Duodenal mucosa (tissue), 2 donors: ENCODE results near the gene EEF2.
"Not testable (repeated sequence)": the region's sequence is repeated elsewhere in the genome, so short reads cannot be mapped to it uniquely, and the experiment has no call there.

Experiments
- H3K27ac ChIP-seq: one replicate; pipeline ENCODE4 v1.7.0; 2013; ENCODE audit warnings: low read depth, low read length
- H3K27me3 ChIP-seq, 2 donors: one replicate each; pipeline ENCODE4 v1.7.0; 2013; ENCODE audit warnings: low read length in 2 of 2, control low read depth in 1 of 2; ENCODE audit not compliant: insufficient read depth in 2 of 2, control insufficient read depth in 1 of 2
- H3K36me3 ChIP-seq, 2 donors: one replicate each; pipeline ENCODE4 v1.7.0; 2013; ENCODE audit warnings: low read length in 2 of 2, control low read depth in 1 of 2; ENCODE audit not compliant: insufficient read depth in 2 of 2, control insufficient read depth in 1 of 2
- H3K4me1 ChIP-seq, 2 donors: one replicate each; pipeline ENCODE4 v1.7.0; 2013; ENCODE audit warnings: low read length in 2 of 2, control low read depth in 1 of 2; ENCODE audit not compliant: insufficient read depth in 2 of 2, control insufficient read depth in 1 of 2
- H3K4me3 ChIP-seq, 2 donors: one replicate each; pipeline ENCODE4 v1.7.0; 2013; ENCODE audit warnings: low read length in 2 of 2, low read depth in 1 of 2
- H3K9ac ChIP-seq, 2 donors: one replicate each; pipeline ENCODE4 v1.7.0; 2013; ENCODE audit warnings: low read length in 2 of 2, low read depth in 1 of 2
- H3K9me3 ChIP-seq, 2 donors: one replicate each; pipeline ENCODE4 v1.7.0; 2013; ENCODE audit warnings: low read length in 2 of 2, control low read depth in 1 of 2; ENCODE audit not compliant: control insufficient read depth in 1 of 2

The EEF2 gene

DNA sequence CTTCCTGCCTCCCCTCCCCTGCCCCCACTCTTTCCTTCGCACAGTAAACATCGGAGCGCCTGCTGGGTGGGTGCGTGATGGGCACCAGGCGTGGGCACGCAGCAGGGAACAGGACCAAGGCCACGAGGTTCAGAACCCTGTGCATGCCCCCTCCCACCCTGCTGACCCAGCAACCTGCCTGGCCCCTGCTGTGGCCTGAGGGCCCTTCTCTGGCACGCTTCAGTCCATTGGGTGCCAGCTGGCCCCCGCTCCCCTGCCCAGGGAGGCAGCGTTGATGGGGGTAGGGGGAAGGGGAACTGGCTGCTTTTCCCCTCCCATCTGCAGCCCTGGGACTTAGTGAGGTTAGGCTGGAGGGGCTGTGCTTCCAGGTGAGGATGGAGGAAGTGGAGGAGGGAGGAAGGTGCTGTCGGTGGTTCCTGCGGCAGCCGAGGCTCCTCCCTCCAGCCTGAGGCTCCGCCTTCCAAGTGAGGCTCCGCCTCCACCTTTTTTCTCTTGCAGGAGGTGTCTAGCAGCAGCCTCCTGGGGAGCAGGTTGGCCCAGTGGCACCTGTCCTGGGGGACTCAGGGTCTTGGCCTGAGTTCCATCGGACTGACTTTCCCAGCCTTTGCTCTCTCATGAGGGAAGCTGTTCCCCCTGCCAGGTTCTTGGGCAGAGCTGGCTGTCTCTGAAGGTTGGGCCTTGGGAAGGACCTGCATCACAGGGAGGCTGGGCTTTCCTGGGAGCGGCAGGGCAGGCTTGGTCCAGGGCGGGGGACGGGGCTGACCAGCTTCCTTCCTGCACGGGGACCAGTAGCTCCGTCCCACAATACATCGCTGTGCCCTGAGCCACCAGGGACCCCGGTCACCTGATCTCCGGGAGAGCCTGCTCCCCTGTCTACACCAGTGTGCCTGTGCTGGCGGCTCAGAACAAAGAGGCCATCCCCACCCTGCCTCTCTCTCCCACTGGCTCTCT lies 29.6 kb upstream of the EEF2 start:
- Histone ChIP-seq H3K27me3 (no peaks in the 10 kb centered on the region), H3K27ac (no peak overlapping the region), H3K9me3 (no peaks in the 10 kb centered on the region), H3K4me3 (no peak overlapping the region), H3K36me3 (peaks cover 5 to 43% of the 10 kb centered on the region in 2 donors), H3K9ac (no peak overlapping the region), H3K4me1 (peaks cover 11 to 15% of the 10 kb centered on the region in 2 donors)

DNA sequence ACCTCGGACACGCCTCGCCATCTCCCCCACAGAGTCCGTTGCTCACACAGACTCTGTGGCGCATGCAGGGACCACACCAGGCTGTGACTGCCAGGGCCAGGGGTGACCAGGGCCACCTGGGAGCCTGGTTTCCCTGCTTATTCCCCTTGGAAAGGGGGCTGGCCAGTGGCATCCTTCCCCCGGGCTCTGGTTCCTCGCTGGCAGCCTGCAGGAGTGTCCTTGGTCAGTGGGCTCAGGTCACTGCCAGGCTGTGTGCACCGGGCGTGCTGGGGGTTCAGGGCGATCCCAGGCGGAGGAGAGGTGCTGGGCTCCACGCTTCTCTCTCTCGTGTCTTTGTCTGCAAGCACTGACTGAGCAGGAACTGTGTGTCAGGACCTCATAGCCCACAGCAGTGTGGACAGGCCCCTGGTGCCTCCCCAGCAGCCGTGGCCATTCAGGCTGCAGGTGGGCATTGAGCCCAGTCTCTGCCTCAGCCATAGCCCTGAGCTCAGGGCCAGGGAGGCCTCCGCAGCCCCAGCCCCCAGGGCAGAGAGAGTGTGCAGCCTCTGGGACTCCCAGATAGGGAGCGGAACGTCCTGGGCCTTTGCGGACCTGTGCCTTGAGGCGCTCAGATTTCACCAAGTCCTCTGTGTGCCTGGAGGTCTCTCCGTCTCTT lies 28.8 kb upstream of the EEF2 start:
- H3K36me3 ChIP-seq: peaks cover 5 to 43% of the 10 kb centered on the region in 2 donors
- H3K27ac ChIP-seq: no peak overlapping the region
- H3K9ac ChIP-seq: no peak overlapping the region
- H3K4me3 ChIP-seq: no peak overlapping the region
- H3K9me3 ChIP-seq: no peaks in the 10 kb centered on the region
- H3K27me3 ChIP-seq: no peaks in the 10 kb centered on the region
- H3K4me1 ChIP-seq: peaks cover 18 to 23% of the 10 kb centered on the region in 2 donors

DNA sequence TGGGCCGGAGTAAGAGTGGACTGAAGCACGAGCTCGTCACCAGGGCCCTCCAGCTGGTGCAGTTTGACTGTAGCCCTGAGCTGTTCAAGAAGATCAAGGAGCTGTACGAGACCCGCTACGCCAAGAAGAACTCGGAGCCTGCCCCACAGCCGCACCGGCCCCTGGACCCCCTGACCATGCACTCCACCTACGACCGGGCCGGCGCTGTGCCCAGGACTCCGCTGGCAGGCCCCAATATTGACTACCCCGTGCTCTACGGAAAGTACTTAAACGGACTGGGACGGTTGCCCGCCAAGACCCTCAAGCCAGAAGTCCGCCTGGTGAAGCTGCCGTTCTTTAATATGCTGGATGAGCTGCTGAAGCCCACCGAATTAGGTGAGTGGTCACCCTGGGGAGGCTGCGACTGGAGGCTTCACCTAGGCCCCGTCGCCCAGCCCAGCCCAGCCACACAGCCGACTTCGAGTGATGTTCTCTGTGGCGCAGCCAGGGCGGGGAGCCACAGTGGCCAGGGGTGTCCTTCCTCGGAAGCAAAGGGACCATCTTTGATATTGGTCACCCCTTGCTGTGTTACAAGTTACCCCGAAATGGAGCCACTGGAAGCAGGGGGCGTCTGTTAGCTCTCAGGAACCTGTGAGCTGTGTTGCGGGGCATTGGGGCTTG lies 27.8 kb upstream of the EEF2 start:
- Histone ChIP-seq H3K36me3 (peaks cover 5 to 38% of the 10 kb centered on the region in 2 donors), H3K9me3 (no peaks in the 10 kb centered on the region), H3K27ac (no peak overlapping the region), H3K27me3 (no peaks in the 10 kb centered on the region), H3K9ac (no peak overlapping the region), H3K4me1 (peaks cover 26 to 32% of the 10 kb centered on the region in 2 donors), H3K4me3 (no peak overlapping the region)

DNA sequence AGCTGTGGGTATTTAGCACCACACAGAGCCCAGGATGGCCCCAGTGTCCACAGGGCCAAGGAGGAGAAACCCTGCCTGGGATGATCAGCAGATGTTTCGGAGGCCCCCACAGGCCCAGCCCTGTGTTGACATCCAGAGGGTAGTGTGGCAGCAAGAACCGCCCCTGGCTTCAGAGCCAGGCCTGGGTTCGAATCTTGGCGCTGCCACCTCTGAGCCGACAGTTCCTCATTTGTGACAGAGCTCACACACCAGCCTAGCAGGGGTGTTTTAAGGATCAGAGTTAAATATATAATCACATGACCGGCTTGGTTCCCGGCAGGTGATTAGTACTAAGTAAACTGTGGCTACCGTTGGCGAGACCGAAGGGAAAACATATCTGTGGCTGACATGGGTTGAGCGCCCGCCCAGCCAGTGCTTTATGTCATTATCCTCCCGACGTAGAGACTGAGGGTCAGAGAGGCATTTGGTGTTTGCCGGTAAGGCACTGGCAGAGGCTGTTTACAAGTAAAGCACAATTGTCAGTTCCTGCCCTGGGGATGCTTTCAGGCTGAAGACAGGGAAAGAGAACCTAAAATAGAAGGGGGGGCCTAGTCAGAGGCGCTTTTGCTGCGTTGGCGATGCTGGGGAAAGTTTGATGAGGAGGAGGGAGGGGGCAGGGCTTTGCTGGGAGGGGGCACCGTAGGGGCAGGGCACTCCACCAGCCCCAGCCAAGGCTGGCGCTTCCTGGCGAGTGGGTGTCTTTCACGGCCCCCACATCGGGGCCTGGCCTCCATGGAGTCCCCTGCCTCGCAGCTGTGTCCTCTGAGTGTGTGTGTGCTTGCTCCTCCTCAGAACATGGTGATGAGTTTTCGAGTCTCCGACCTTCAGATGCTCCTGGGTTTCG lies 27.1 kb upstream of the EEF2 start:
- Histone ChIP-seq H3K4me1 (peaks cover 26 to 33% of the 10 kb centered on the region in 2 donors), H3K27me3 (no peaks in the 10 kb centered on the region), H3K27ac (no peak overlapping the region), H3K9ac (no peak overlapping the region), H3K9me3 (no peaks in the 10 kb centered on the region), H3K36me3 (peaks cover 5 to 37% of the 10 kb centered on the region in 2 donors), H3K4me3 (no peak overlapping the region)

DNA sequence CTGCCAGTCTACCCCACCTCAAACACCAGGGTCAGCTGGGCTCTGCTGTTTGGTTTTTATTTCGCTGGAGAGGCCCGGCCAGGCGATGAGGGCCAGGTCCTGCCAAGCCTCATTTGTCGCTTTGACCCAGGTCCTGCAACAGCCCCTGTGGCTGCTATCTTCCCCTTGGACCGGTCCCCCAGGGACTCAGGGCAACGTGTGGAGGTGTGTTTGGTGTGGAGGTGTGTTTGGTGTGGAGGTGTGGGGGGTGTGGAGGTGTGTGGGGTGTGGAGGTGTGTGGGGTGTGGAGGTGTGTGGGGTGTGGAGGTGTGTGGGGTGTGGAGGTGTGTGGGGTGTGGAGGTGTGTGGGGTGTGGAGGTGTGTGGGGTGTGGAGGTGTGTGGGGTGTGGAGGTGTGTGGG lies 26.2 kb upstream of the EEF2 start:
- H3K9me3 ChIP-seq, H3K27ac ChIP-seq, H3K9ac ChIP-seq, H3K27me3 ChIP-seq, H3K4me3 ChIP-seq: not testable (repeated sequence)
- peaks cover 5 to 36% of the 10 kb centered on the region in 2 donors for H3K36me3 ChIP-seq
- H3K4me1 ChIP-seq: peaks cover 26 to 37% of the 10 kb centered on the region in 2 donors

DNA sequence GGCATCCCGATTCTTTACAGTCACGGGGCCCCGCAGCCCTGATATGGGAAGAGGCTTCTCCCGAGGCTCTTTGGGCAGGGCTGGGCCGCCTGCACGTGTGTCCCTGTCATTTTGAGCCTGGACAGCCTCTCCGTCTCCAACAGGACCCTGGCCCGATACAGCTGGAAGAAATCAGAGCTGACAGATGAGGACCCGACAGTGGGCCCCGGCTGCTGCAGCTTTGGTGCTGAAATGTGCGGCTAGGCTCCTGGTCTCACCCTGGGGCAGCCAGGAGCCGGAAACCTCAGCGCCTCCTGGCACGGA lies 25.5 kb upstream of the EEF2 start:
- Histone ChIP-seq H3K9me3 (no peaks in the 10 kb centered on the region), H3K4me3 (no peak overlapping the region), H3K36me3 (peaks cover 5 to 29% of the 10 kb centered on the region in 2 donors), H3K4me1 (peaks cover 26 to 37% of the 10 kb centered on the region in 2 donors), H3K9ac (no peak overlapping the region), H3K27ac (no peak overlapping the region), H3K27me3 (no peaks in the 10 kb centered on the region)

DNA sequence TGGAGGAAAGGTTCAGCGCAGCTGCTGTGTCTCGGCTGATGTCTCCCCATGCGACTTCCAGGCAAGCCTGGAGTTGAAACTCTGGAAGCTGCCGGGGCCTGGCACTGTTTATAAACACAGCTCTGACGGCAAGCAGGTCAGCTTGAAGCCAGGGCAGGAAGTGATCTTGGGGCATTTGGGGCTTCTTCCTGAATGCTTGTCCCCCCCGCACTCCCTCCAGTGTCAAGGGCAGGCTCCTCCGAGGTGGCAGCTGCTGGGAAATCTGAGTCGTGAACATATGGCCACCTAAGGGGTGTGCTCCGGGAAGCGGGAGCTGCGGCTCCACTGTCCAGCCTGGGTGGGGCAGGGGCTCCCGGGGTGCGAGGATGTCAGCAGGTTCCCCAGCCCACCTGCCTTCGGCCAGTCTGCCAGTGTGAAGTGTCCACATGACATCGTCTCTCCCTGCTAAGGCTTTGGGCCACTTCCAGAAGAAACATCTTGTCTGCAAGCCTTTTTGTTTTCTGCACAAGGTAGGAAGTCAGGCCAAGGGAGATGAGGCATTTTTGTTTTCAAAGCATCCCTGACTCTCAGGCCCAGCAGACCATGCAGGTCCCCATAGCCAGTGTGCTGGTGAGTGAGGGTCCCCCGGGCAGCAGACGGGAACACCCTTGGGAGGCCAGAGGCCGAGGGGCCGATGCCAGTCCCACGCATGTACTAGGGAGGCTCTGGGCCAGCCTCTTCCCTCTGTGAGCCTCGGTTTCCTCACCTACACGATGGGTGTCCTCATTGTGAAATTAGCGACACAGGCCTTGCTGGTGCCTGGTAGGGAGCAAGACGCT lies 24.9 kb upstream of the EEF2 start:
- H3K9me3 ChIP-seq: no peaks in the 10 kb centered on the region
- H3K9ac ChIP-seq: no peak overlapping the region
- H3K36me3 ChIP-seq: peaks cover 5 to 25% of the 10 kb centered on the region in 2 donors
- peaks cover 26 to 37% of the 10 kb centered on the region in 2 donors for H3K4me1 ChIP-seq
- H3K27me3 ChIP-seq: no peaks in the 10 kb centered on the region
- no peak overlapping the region for H3K4me3 ChIP-seq
- H3K27ac ChIP-seq: no peak overlapping the region

DNA sequence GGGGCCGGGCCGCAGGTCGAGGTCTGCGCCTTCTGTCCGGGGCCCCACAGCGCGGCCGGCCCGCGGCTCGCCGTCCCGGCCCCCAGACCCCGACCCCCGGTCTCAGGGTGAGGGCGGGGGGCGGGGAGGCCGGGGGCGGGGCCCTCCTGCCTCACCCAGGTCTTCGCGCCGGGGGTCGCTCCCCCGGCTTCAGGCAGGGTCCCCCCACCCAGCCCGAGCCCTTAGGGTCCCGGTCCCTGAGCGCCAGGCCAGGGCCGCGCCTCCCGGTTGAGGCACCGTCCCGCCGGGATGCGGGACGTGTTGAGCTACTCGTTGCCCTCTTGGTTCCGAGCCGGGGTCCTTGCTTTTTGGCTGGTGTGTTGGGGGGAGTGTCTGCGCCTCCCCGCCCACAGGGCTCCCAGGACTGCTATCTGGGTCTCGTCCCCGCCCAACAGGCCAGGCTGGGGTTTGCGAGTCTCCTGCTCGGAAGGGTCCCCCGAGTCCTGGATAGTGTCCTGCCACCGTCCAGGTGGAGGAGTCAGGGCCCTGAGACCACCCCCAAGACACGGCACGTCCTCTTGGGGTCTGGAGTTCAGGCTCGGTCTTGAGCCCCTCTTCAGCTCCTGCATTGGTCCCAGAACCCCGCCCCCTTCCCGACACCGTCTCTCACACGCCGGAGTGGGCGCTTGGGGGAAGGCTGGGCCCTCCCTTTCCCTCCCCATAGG lies 22.7 kb upstream of the EEF2 start:
- Histone ChIP-seq H3K4me1 (peaks cover 26 to 37% of the 10 kb centered on the region in 2 donors), H3K27me3 (no peaks in the 10 kb centered on the region), H3K4me3 (peak overlapping the region; percentile 90 to 93), H3K36me3 (peaks cover 2 to 4% of the 10 kb centered on the region in 2 donors), H3K9me3 (no peaks in the 10 kb centered on the region), H3K9ac (peak overlapping the region; percentile 79 to 82), H3K27ac (no peak overlapping the region)
